Parathyroid adenoma (tissue), 2 donors: ENCODE results near the gene RPUSD4.

Source experiments
- H2AFZ ChIP-seq: fragments of 300-600 bp; sonication (generic); one replicate; pipeline ENCODE4 v1.7.0; 2017; ENCODE audit warnings: antibody characterized with exemption, mild to moderate bottlenecking
- H3K27ac ChIP-seq: fragments of 300-600 bp; sonication (generic); one replicate; pipeline ENCODE4 v1.7.0; 2017
- H3K27me3 ChIP-seq: fragments of 300-600 bp; sonication (generic); one replicate; pipeline ENCODE4 v1.7.0; 2017; ENCODE audit warnings: low read length; ENCODE audit not compliant: control insufficient read depth, insufficient read depth
- H3K36me3 ChIP-seq: fragments of 300-600 bp; sonication (generic); one replicate; pipeline ENCODE4 v1.7.0; 2017; ENCODE audit warnings: low read length; ENCODE audit not compliant: control insufficient read depth, insufficient read depth
- H3K4me1 ChIP-seq: fragments of 300-600 bp; sonication (generic); one replicate; pipeline ENCODE4 v1.7.0; 2017; ENCODE audit warnings: control low read depth
- H3K4me2 ChIP-seq: fragments of 300-600 bp; sonication (generic); one replicate; pipeline ENCODE4 v1.7.0; 2017; ENCODE audit warnings: low read length
- H3K4me3 ChIP-seq: fragments of 300-600 bp; sonication (generic); one replicate; pipeline ENCODE4 v1.7.0; 2017; ENCODE audit warnings: low read depth, low read length
- H3K79me2 ChIP-seq: fragments of 300-600 bp; sonication (generic); one replicate; pipeline ENCODE4 v1.7.0; 2017; ENCODE audit warnings: control low read depth
- H3K9ac ChIP-seq: fragments of 300-600 bp; sonication (generic); one replicate; pipeline ENCODE4 v1.7.0; 2017; ENCODE audit warnings: mild to moderate bottlenecking
- H3K9me3 ChIP-seq: fragments of 300-600 bp; sonication (generic); one replicate; pipeline ENCODE4 v1.7.0; 2017; ENCODE audit warnings: low read length; ENCODE audit not compliant: control insufficient read depth
- TF ChIP-seq, protein P1 (sequence below): fragments of 300-600 bp; sonication (generic); IDR thresholded peaks from one replicate; pipeline ENCODE4 v1.7.0; 2017; ENCODE audit warnings: antibody characterized with exemption, mild to moderate bottlenecking
- donor health status: primary hyperparathyroidism.

Gene RPUSD4

DNA sequence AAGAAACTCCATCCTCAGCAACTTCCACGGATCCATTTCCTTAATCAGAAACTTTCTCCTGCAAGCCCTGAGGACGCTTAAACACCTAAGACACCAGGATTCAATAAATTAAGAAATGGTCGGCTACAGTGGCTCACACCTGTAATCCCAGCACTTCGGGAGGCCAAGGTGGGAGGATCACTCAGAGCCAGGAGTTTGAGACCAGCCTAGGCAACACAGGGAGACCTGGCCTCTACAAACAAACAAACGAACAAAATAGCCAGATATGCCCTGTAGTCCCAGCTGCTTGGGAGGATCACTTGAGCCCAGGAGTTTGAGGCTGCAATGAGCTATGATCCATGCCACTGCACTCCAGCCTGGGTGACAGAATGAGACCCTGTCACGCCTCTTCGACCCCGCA is 46.7 kb downstream of the RPUSD4 start:
- Histone ChIP-seq H3K4me3 (no peak overlapping the region), H3K27ac (no peak overlapping the region), H3K4me2 (no peak overlapping the region), H3K9me3 (no peaks in the 10 kb centered on the region), H3K9ac (no peak overlapping the region), H3K79me2 (no peaks in the 10 kb centered on the region), H2AFZ (no peak overlapping the region), H3K4me1 (no peaks in the 10 kb centered on the region), H3K36me3 (no peaks in the 10 kb centered on the region), H3K27me3 (no peaks in the 10 kb centered on the region)
- TF ChIP-seq, protein P1, sequence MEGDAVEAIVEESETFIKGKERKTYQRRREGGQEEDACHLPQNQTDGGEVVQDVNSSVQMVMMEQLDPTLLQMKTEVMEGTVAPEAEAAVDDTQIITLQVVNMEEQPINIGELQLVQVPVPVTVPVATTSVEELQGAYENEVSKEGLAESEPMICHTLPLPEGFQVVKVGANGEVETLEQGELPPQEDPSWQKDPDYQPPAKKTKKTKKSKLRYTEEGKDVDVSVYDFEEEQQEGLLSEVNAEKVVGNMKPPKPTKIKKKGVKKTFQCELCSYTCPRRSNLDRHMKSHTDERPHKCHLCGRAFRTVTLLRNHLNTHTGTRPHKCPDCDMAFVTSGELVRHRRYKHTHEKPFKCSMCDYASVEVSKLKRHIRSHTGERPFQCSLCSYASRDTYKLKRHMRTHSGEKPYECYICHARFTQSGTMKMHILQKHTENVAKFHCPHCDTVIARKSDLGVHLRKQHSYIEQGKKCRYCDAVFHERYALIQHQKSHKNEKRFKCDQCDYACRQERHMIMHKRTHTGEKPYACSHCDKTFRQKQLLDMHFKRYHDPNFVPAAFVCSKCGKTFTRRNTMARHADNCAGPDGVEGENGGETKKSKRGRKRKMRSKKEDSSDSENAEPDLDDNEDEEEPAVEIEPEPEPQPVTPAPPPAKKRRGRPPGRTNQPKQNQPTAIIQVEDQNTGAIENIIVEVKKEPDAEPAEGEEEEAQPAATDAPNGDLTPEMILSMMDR: no peak

GRCh38 chr11:126163779-126164178 is 47.7 kb downstream of the RPUSD4 start:
- no peaks in the 10 kb centered on the region for H3K79me2 ChIP-seq
- no peaks in the 10 kb centered on the region for H3K4me1 ChIP-seq
- TF ChIP-seq, protein P1: no peak
- no peak overlapping the region for H3K9ac ChIP-seq
- H3K27ac ChIP-seq: no peak overlapping the region
- no peak overlapping the region for H3K4me3 ChIP-seq
- no peaks in the 10 kb centered on the region for H3K36me3 ChIP-seq
- no peak overlapping the region for H3K4me2 ChIP-seq
- H2AFZ ChIP-seq: no peak overlapping the region
- no peaks in the 10 kb centered on the region for H3K9me3 ChIP-seq
- H3K27me3 ChIP-seq: no peaks in the 10 kb centered on the region

DNA sequence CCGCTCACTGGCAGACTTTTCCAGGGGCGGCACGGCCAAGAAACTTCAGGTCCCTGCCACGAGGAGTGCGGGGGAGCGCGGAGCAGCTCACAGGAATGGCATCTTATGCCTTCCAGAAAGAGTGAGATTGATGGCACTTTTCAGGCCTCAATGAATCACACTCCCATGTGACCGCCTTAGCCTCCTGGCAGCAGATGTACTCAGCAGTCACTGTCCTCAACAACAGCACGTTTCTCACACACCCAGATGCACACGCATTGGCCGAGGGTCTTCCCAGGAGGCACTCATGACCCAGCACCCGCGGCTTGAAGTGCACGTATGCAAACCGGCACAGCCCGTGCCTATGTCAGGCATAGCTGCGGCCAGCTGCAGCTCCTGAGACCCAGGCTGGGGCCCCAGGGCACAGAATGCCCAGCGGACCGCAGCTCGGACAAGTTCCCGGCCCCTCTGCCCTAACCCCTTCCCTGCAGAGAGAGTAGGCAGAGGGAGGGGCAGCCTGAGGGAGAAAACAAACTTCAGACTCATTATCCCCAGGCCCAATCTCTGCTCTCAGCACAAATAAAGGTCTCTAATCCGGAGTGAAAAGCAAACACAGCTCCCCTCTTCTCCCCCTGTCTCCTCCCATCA is 48.3 kb downstream of the RPUSD4 start:
- Histone ChIP-seq H3K79me2 (no peaks in the 10 kb centered on the region), H2AFZ (no peak overlapping the region), H3K27me3 (no peaks in the 10 kb centered on the region), H3K9ac (no peak overlapping the region), H3K9me3 (no peaks in the 10 kb centered on the region), H3K4me3 (no peak overlapping the region), H3K4me1 (no peaks in the 10 kb centered on the region), H3K36me3 (no peaks in the 10 kb centered on the region), H3K27ac (no peak overlapping the region), H3K4me2 (no peak overlapping the region)
- TF ChIP-seq, protein P1: no peak

GRCh38 chr11:126162306-126163030 is 49.0 kb downstream of the RPUSD4 start:
- no peak overlapping the region for H3K4me2 ChIP-seq
- H3K36me3 ChIP-seq: no peaks in the 10 kb centered on the region
- no peaks in the 10 kb centered on the region for H3K9me3 ChIP-seq
- TF ChIP-seq, protein P1: no peak
- no peak overlapping the region for H2AFZ ChIP-seq
- H3K9ac ChIP-seq: no peak overlapping the region
- no peaks in the 10 kb centered on the region for H3K79me2 ChIP-seq
- no peak overlapping the region for H3K4me3 ChIP-seq
- H3K27ac ChIP-seq: no peak overlapping the region
- no peaks in the 10 kb centered on the region for H3K4me1 ChIP-seq
- no peaks in the 10 kb centered on the region for H3K27me3 ChIP-seq

DNA sequence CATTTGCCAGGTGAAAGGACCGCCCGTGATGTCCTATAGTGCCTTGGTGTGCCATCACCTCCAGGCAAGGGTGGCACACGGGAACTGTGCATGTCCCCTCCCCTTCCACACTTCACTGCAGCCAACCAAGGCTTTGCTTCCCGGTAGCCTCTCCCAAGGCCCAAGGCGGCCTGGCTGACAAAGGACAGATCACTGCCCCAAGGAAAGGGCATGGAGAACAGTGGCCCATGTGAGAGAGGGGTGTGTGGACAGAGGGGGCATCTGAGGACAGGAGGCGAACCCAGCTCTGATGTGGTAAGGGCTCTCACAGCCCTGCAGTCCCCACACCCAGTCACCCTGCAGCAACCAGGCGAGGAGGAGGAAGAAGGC is 50.4 kb downstream of the RPUSD4 start:
- Histone ChIP-seq H3K27ac (no peak overlapping the region), H3K9ac (no peak overlapping the region), H3K4me2 (no peak overlapping the region), H3K79me2 (no peaks in the 10 kb centered on the region), H3K36me3 (no peaks in the 10 kb centered on the region), H3K4me1 (no peaks in the 10 kb centered on the region), H3K27me3 (no peaks in the 10 kb centered on the region), H2AFZ (no peak overlapping the region), H3K9me3 (no peaks in the 10 kb centered on the region), H3K4me3 (no peak overlapping the region)
- TF ChIP-seq, protein P1: no peak
